ENCODE data around the gene USP16.
"Not testable (repeated sequence)": the region's sequence is repeated elsewhere in the genome, so short reads cannot be mapped to it uniquely, and the experiment has no call there.

USP16 gene

GRCh38 chr21:29034678-29035077 is 10.2 kb downstream of the USP16 start:
- DNase-seq = no peak

GRCh38 chr21:29052224-29052623 is 27.8 kb downstream of the USP16 start:
- DNase-seq = no peak

- no peak for DNase-seq
Measured at GRCh38 chr21:29053011-29053553, 28.6 kb downstream of the USP16 start.

GRCh38 chr21:29053656-29054055 is 29.2 kb downstream of the USP16 start:
- no peak for DNase-seq

- no peak for DNase-seq
Measured at GRCh38 chr21:29055080-29055479, 30.6 kb downstream of the USP16 start.

GRCh38 chr21:29056005-29056404 is 31.5 kb downstream of the USP16 start:
- no peak for DNase-seq

GRCh38 chr21:29056538-29057050 is 32.1 kb downstream of the USP16 start:
- no peak for DNase-seq

GRCh38 chr21:29064850-29065481 is 40.5 kb downstream of the USP16 start:
- no peak for DNase-seq

- peak; percentile 33 for DNase-seq
Measured at GRCh38 chr21:29072873-29073221, 48.4 kb downstream of the USP16 start.

- peak; percentile 100 for DNase-seq
Measured at GRCh38 chr21:29073222-29074006, 48.9 kb downstream of the USP16 start, which contains the start of gene CCT8. TSS of gene CCT8 (minus strand) at chr21:29073648. CDS start at chr21:29073590, 58 bp downstream.

GRCh38 chr21:29074007-29074376 is 49.5 kb downstream of the USP16 start:
- DNase-seq = peak; percentile 86

- no peak for DNase-seq
Measured at GRCh38 chr21:29074783-29075182, 50.3 kb downstream of the USP16 start.

- DNase-seq = no peak
Measured at GRCh38 chr21:29075706-29076466, 51.4 kb downstream of the USP16 start.

- not testable (repeated sequence) for DNase-seq
Measured at GRCh38 chr21:29076731-29077640, 52.5 kb downstream of the USP16 start.

- no peak for DNase-seq
Measured at GRCh38 chr21:29077651-29078090, 53.2 kb downstream of the USP16 start.

- DNase-seq = no peak
Measured at GRCh38 chr21:29078869-29079767, 54.6 kb downstream of the USP16 start.

- no peak for DNase-seq
Measured at GRCh38 chr21:29080454-29080941, 56.0 kb downstream of the USP16 start.

- DNase-seq = no peak
Measured at GRCh38 chr21:29082046-29082815, 57.8 kb downstream of the USP16 start.

GRCh38 chr21:29083306-29083705 is 58.8 kb downstream of the USP16 start:
- DNase-seq = no peak

GRCh38 chr21:29084372-29084771 is 59.9 kb downstream of the USP16 start:
- no peak for DNase-seq

Data from NCI-H1694 (cell line).